Activated effector memory CD4-positive, alpha-beta T cell treated with Interleukin-2 at 50 U/mL for 16 hours (primary cell): Measurements from ENCODE around the gene NPFFR1.

ENCODE experiments used
- DNase-seq: peaks from one replicate; pipeline ENCODE4 v3.0.0-alpha.2; 2020

The NPFFR1 gene

GRCh38 chr10:70315276-70315675 is 31.5 kb upstream of the NPFFR1 start:
- no peak for DNase-seq

GRCh38 chr10:70312972-70313371 is 29.2 kb upstream of the NPFFR1 start:
- DNase-seq: no peak

GRCh38 chr10:70312249-70312648 is 28.4 kb upstream of the NPFFR1 start:
- no peak for DNase-seq

GRCh38 chr10:70311698-70312097 is 27.9 kb upstream of the NPFFR1 start:
- DNase-seq: no peak

- no peak for DNase-seq
Observed at GRCh38 chr10:70309661-70310060, 25.9 kb upstream of the NPFFR1 start.

DNA sequence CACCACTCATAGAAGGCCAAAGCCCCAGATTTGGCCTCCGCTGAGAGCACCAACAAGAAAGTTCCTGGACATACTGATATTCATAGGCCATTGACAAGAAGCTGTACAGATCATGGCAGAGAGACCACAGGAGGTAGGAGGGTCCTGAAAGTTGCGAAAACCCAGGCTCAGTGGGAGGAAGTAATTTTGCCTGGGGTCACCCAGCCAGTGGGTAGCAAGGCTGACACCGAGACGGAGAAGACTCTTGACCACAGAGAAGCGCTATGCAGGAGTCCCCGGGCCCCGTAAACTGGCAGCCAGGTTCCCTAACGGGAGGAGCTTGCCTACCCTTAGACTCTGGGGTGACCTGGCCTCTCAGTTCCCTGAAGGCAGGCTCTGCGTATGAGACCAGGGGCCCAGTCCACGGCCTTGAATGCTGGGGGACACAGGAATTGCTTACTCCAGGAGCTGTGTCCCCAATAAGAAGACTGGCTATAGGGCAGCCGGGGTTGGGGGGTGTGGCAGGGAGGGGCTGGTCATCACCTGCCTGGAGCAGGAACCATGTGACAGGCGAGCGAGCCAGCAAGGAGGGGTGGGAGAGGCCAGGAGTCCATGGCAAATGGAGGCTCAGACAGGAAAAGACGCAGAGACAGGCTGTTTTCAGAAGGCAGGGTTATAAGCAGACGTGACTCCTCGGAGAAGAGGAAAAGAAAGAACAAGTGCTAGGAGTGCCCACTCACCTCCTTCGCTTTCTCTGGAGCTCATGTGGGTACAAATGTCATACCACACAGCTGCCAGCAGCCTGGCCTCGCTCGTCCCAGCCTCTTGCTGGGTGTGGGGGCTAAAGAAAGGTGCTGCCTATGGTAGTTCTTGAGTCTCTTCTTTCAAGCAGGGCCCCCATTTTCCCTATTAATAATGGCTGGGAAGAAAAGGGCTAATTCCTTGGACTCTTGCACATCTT is 24.6 kb upstream of the NPFFR1 start:
- DNase-seq: no peak

DNA sequence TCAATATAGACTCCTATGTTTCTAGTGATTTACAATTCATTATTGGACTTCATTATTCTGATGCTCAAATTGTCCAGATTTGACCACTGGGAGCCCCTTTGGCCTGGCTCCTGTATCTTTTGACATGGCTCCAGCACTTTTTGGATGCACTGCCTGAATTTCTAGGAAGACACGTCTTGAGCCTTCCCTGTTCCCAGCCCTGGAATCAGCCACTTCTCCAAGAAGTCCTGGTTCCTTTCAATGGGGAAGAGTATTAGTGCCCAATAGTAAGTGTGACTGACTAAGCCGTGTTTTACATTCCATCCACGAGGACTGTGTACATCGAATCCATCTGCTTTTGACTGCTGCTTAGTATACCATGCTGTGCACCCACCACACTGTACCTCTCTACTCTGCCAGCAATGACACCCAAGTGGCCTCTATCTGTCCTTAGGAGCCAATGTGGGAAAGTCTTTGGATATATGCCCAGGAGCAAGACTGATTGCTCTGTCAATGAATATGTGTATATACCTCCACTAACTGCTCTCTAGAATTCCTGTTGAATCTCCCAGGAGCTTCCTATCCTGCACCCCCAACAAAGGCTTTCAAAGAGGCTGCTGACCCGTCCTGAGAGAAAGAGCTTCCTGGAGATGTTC is 23.2 kb upstream of the NPFFR1 start:
- DNase-seq: no peak

GRCh38 chr10:70306181-70306705 is 22.4 kb upstream of the NPFFR1 start:
- no peak for DNase-seq

GRCh38 chr10:70303730-70304129 is 19.9 kb upstream of the NPFFR1 start:
- no peak for DNase-seq

DNA sequence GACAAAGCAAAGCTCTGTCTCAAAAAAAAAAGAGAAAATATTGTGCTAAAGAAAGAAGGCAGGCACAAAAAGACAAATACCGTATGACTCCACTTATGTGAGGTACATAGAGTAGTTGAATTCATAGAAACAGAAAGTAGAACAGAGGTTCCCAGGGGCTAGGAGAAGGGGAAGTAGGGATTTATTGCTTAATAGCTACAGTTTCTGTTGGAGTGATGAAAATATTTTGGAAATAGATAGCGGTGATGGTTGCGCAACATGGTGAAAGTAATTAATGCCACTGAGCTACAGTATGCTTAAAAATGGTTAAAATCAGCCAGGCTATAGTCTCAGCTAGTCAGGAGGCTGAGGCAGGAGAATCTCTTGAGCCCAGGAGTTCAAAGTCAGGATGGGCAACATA is 18.5 kb upstream of the NPFFR1 start:
- DNase-seq: no peak

GRCh38 chr10:70300908-70301597 is 17.2 kb upstream of the NPFFR1 start:
- DNase-seq: no peak

- no peak for DNase-seq
Observed at GRCh38 chr10:70300461-70300860, 16.7 kb upstream of the NPFFR1 start.

- DNase-seq: no peak
Observed at GRCh38 chr10:70299876-70300275, 16.1 kb upstream of the NPFFR1 start.

DNA sequence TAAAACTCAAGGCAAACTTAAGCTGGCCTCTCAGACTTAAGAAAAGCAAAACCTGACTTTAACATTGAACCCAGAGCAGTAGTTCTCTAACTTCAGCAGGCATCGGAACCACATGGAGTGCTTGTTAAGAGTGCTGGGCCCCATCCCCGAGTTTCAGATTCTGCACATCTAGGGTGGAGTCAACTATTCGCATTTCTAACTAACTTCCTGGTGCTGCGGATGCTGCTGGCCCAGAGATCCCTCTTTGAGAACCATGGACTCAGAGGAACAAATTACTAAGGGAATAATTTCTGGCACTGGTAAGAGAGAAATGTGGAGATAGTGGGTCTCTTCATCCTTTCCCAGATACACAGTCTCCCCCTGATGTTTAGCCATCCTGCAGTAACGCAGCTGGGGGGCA is 14.6 kb upstream of the NPFFR1 start:
- no peak for DNase-seq

GRCh38 chr10:70297224-70297623 is 13.4 kb upstream of the NPFFR1 start:
- no peak for DNase-seq

DNA sequence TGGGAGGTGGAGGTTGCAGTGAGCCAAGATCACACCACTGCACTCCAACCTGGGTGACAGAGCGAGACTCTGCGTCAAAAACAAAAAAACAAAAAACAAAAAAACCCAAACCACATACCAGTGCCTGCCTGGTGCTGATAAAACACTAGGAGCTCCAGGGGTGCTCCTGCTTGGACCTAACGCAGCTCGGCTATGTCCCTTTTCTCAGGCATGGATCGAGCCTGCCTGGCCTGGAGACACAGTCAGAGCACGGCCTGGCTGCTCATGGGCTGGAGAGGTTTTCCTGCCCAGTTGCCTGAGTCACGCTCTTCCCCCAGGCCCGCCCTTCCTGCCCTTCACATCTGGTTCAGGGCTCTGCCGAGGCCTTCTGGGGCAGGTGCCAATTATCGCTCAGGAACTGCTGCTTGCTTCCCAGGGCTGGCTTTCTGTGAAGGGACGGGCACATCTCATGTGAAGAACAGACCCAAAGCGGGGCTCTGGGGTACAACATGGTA is 12.6 kb upstream of the NPFFR1 start:
- DNase-seq: no peak

DNA sequence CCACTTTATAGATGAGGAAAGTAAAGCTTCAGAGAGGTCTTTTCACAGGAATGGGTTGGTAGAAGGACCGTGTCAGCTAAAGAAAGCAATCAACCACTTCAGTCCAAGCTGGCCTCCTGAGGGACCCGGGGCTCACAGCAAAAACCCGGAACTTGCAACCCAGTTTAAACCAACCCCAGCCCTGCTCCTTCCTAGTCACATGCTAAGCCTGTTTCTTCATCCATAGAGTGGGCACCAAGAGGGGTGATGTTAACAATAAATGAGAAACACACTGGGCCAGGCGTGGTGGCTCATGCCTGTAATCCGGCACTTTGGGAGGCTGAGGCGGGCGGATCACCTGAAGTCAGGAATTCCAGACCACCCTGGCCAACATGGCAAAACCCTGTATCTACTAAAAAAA is 12.1 kb upstream of the NPFFR1 start:
- DNase-seq: no peak

DNA sequence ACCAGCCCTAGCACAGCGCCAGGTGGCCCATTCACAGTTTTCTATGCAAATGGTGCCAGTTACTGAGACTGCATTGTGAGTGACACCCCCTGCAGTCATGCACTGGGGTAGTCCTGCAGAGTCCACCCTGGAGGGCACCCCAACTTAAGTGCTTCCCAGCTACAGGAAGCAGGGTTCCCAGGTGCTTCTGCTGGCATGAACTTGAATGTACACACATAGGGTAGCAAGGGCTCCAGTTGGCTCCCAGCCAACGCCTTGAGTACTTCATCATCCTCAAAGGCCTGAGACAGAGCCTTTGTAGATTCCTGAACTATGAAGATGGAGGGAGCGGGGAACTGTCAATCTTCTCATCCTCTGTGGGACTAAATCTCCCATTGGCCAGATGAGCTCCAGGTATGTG is 11.5 kb upstream of the NPFFR1 start:
- DNase-seq: no peak

DNA sequence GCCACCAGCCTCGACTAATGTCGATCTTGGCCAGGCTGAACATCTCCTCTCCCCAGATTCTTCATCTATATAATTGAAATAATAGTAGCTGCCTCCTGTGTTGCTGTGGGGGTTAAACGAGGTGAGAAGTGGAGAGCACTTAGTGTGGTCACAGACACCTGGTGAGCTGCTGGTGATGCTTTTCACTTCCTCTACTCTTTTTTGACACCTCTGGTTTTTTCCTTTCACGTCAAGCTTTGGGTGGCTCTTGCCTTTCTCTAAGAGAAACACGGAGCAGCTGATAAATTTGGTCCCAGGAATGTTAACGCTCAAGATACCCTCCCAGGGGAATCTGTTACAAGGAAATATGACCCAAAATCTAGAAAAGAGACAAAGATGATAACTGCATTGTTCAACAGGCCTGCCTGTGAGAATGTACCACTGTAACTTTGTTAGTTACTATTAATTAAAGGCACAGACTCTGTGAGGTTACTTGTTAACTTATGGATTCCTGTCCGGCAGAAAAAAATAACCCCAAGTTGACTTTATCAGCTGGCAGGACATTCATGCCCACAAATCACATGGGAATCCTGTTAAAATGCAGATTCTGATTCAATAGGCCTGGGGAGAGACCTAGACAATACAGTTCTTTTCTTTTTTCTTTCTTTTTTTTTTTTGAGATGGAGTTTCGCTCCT is 9.5 kb upstream of the NPFFR1 start:
- no peak for DNase-seq

- no peak for DNase-seq
Observed at GRCh38 chr10:70292004-70292403, 8.2 kb upstream of the NPFFR1 start.

DNA sequence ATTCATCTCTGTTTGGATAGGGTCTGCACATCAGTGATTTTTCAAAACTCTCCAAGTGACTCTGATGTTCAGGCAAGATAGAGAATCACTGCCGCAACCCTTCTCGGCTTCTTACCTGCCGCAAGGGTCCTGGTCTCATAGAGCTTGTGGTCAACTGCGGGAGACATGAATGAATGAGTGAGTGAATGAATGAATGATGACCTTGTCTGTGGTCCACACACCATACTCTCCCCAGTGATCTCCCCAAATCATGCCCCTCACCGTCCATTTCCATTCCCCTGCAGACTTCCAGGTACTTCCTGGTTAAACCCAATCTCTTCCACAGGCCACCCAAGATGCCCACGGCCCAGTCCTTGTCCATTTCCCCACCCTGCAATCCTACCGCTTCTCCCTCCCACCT is 5.9 kb upstream of the NPFFR1 start:
- no peak for DNase-seq

GRCh38 chr10:70286616-70287015 is 2.8 kb upstream of the NPFFR1 start:
- no peak for DNase-seq

DNA sequence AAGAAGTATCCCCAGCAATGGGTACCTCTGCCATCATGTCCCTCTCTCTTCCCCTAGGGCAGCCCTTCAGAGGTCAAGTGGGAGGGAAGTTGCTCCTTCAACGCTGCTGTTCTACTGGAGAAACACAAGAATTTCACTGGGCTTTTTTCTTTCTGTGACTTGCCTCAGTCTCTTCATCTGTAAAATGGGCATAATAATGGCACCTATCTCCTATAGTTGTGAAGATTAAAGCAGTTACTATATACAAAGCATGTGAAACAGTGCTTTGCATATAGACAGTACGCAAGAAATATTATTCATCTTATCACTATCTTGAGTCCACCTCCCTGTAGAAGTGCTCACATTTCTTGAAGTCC is 1.6 kb upstream of the NPFFR1 start:
- DNase-seq: no peak
